HT1080 (cell line): Measurements from ENCODE around the gene TUBB2A. TPM values are rescaled to one million over a fixed set of nuclear protein-coding genes. Genes with fewer than 3 reads are reported as not detected.
A peak's percentile ranks its signal among the peaks of the same experiment; 100 is the strongest.

ENCODE experiments used
- DNase-seq: peaks from one replicate; pipeline ENCODE4 v3.0.0-alpha.2; 2015; ENCODE audit warnings: low read depth
- total RNA-seq: library from RNA; depleted of rRNA; stranded (reverse); fragments of >200 nt; shearing (Covaris generic); gene quantifications from 2 replicates; pipeline ENCODE4 v1.2.3, GENCODE V29; 2014; rRNA removed

The TUBB2A gene
- total RNA-seq, 1 experiment from 2014 or later = 118 TPM

- DNase-seq = no peak
Observed at GRCh38 chr6:3124667-3125066, 32.7 kb downstream of the TUBB2A start.

DNA sequence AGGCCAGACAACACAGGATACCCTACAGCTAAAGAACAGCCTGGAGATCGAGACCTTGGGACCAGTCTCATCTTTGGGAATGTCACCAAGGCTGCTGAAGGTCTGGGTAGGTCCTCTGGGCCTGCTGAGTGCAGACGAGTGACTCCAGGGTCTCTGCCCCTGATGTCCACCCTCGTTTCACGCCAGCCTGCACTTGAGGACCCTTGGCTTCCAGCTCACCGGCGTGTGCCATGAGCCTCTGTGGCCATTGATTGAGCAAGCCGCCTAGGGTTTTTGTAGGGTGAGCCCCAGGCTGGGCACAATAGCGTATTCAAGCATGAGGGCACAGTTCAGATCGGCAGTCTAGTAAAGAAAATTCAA, 34.5 kb downstream of the TUBB2A start:
- DNase-seq = no peak

GRCh38 chr6:3120765-3121089, 36.6 kb downstream of the TUBB2A start:
- no peak for DNase-seq

- DNase-seq = peak; percentile 29
Observed at GRCh38 chr6:3119040-3119723, 38.2 kb downstream of the TUBB2A start.

- peak; percentile 86 for DNase-seq
Observed at GRCh38 chr6:3118353-3119039, 38.8 kb downstream of the TUBB2A start, which contains the start of gene BPHL. BPHL (plus strand) TSS chr6:3118711; CDS start chr6:3118741, 30 bp downstream.

DNA sequence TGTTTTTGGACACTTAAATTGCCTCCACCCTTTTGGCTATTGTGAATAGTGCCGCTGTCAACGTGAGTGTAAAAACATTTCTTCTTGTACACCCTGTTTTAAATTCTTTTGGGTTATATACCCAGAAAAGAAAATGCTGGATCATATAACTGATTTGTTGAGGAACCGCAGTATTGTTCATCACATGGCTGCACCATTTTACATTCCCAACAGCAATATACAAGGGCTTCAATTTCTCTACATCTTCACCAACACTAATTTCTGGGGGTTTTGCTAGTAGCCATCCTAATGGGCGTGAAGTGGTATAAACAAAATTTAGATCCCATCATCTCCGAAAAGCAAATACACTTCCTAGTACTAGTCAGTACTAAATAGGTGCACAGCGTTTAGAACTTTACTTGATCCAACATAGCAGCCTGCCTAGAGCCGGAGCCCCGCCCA, 39.4 kb downstream of the TUBB2A start:
- no peak for DNase-seq

GRCh38 chr6:3114377-3114776, 43.0 kb downstream of the TUBB2A start:
- no peak for DNase-seq

- no peak for DNase-seq
Observed at GRCh38 chr6:3109761-3110160, 47.6 kb downstream of the TUBB2A start.

DNA sequence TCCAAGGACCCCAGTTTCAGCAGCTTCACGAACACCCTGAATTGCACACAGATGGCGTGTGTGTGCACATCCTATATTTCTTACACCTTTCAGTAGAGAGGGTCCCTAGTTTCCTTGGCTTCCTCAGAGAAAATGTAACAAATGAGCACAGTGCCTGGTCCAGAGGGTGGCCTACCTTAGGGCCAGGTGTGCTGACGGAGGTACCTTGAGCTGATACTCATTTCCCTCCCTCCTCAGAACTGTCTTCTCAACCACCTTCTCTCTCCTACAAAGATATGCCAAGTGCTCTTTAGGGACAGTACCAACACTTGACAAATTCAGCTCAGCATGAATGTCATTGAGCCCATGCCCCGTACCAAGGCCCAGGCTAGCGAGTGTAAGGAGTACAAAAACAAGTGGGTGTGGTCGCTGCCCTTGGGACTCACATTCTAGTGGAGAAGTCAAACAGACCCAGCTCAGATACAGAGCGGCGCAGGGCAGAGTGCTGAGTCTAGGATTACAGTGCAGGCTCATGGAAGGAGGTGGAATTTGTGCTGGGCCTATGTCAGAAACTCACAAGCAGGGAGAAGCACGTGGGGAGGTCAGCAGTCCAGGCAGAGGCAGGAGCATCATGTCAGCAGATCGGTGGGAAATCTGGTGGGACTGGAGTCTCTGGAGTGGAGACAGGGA, 48.5 kb downstream of the TUBB2A start:
- DNase-seq = no peak

Other genes starting within 250 kb of the TUBB2A start
- 45.9 and 52.6 TPM in 2 replicates for gene SERPINB6, start 186.0 kb downstream of the TUBB2A start, total RNA-seq
- 11.2 and 12.5 TPM in 2 replicates for gene NQO2, start 157.7 kb downstream of the TUBB2A start, total RNA-seq
- 11.5 and 17.2 TPM in 2 replicates for gene RIPK1, start 89.0 kb downstream of the TUBB2A start, total RNA-seq
- 4.6 and 8.0 TPM in 2 replicates for gene BPHL, start 38.8 kb downstream of the TUBB2A start, total RNA-seq
- gene TUBB2B, start 70.1 kb upstream of the TUBB2A start, total RNA-seq = 0.10 TPM in 1 of 2 replicates, not detected in the other
- gene PSMG4, start 101.4 kb upstream of the TUBB2A start, total RNA-seq = 62.2 and 63.9 TPM in 2 replicates